ENCODE data around the gene PTGIR.

The PTGIR gene

DNA sequence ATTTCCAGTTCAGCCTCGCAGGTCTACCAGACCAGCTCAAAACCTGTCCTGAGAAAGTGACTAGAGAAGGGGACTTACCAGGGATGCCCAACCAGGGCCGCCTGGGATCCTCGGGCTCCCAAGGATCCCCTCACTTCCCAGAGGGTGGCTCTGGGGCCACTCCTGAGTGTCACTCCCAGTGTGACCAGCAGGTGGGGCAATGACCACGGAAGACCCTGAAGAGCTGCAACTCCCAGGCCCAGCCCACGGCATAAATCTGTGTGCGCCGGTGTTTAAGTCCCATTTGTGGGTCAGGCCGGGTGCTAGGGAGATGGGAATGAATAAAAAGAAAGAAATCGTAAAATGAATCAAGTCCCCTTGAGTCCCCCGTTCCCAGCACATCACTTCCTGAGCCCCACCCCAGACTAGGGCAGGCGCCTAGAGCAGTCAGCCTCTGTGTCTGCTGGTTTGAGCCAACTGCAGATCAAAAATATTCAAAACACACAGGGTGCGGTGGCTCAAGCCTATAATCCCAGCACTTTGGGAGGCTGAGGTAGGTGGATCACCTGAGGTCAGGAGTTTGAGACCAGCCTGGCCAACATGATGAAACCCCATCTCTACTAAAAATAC, 10.7 kb downstream of the PTGIR start:
- DNase-seq (ENCODE audit: low spot score), result peak; percentile 85

DNA sequence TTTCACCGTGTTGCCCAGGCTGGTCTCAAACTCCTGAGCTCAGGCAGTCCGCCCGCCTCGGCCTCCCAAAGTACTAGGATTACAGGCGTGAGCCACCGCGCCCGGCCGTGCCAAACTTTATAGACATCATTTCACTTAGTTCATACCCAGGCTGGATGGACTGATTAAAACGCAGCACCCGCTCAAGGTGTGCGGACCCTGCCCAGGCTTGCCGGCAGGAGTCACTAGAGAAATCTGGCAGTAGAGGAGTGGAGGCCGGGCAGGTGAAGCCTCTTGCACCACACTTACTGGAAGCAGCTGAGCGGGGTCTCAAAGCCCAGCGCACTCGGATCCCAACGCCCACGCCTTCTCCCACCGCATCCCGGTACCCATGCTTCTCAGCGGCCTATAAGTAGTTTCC, 11.4 kb downstream of the PTGIR start:
- no peak for DNase-seq (ENCODE audit: low spot score)

DNA sequence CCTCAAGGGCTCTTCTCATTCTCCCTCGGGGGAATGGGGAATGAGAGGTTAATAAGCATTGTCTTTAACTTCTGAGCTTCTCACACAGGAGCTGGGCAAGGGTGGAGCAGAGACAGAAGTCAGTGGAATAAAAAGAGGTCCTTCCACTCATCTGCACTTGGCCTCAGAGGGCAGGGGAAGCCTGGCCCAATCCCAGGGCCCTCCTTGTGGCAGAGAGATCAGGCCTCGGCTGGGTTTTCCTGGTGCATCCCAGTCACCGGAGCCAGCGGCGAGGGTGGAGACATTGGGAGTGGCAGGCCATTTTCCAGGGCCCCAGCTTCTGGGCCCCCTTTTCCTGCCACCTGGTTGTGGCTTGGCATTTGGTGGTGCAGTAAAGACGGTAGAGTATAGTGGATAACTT, 13.1 kb downstream of the PTGIR start:
- DNase-seq (ENCODE audit: low spot score), result no peak

DNA sequence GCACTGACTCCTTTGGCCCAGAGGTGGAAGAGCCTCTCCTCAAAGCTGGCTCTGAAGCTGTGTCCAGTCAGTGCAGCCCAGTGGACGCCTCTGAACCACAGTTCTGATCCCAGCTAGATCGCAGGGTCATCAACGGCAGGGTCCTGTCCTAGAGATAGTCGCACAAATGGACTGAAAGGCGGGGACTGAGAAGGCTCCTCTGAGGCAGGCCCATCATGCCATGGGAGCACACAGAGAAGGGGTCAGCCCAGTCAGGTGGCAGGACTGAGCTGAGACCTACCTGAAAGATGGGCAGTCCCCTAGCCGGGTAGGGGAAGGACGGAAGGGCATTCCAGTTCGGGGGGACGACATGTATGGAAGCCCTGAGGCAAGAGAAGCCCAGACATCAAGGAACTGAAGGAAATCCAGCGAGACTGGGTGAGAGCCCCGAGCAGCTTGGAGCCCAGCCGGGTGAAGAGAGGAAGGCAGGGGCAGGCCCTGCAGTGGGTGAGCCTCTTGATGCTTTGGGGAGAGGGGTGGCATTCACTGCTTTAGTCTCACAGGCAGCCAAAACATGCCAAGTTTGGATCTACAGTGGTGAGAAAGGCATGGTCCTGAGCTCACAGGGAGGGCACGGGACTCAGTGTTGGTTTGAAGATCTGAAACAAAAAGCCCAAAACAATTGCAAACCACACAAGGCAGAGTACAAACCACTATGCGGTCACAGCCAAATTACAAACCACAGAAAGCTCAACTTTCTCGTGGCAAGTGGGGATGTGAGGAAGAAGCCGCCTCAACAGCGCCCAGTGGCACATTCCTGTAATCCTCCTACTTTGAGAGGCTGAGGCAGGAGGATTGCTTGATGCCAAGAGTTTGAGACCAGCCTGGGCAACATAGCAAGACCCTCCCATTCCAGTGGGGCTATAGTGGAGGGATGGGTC, 13.8 kb downstream of the PTGIR start:
- DNase-seq (ENCODE audit: low spot score), result no peak

DNA sequence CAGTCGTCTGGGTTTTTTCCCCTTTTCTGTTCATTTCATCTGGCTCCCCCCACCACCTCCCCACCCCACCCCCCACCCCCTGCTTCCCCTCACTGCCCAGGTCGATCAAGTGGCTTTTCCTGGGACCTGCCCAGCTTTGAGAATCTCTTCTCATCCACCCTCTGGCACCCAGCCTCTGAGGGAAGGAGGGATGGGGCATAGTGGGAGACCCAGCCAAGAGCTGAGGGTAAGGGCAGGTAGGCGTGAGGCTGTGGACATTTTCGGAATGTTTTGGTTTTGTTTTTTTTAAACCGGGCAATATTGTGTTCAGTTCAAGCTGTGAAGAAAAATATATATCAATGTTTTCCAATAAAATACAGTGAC, 14.5 kb downstream of the PTGIR start:
- no peak for DNase-seq (ENCODE audit: low spot score)

DNA sequence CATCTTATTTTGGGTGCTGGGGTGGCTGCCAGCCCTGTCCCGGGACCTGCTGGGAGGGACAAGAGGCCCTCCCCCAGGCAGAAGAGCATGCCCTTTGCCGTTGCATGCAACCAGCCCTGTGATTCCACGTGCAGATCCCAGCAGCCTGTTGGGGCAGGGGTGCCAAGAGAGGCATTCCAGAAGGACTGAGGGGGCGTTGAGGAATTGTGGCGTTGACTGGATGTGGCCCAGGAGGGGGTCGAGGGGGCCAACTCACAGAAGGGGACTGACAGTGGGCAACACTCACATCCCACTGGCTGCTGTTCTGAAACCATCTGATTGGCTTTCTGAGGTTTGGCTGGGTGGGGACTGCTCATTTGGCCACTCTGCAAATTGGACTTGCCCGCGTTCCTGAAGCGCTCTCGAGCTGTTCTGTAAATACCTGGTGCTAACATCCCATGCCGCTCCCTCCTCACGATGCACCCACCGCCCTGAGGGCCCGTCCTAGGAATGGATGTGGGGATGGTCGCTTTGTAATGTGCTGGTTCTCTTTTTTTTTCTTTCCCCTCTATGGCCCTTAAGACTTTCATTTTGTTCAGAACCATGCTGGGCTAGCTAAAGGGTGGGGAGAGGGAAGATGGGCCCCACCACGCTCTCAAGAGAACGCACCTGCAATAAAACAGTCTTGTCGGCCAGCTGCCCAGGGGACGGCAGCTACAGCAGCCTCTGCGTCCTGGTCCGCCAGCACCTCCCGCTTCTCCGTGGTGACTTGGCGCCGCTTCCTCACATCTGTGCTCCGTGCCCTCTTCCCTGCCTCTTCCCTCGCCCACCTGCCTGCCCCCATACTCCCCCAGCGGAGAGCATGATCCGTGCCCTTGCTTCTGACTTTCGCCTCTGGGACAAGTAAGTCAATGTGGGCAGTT, 15.1 kb downstream of the PTGIR start:
- DNase-seq (ENCODE audit: low spot score), result no peak

DNA sequence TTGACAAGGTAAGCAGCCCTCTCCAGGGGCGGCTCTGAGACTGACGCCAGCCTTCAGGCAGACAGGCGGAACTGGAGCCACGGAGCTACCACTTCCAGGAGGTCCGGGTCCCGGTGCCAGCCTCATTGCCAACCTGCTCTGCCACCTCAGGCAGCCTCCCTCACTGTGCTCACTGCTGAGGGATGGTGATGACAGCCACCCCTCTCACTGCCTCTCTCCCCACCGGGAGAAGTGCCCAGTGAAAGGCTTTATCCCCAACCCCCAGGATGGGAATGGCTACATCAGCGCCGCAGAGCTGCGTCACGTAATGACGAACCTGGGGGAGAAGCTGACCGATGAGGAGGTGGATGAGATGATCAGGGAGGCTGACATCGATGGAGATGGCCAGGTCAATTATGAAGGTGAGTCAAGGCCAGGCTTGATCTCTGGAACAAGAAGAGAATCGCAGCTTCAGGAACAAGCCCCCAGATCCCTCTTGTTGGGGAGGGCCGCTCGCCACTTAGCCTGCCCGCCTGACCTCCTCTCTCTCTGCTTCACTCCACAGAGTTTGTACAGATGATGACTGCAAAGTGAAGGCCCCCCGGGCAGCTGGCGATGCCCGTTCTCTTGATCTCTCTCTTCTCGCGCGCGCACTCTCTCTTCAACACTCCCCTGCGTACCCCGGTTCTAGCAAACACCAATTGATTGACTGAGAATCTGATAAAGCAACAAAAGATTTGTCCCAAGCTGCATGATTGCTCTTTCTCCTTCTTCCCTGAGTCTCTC, 16.1 kb downstream of the PTGIR start:
- DNase-seq (ENCODE audit: low spot score), result no peak

DNA sequence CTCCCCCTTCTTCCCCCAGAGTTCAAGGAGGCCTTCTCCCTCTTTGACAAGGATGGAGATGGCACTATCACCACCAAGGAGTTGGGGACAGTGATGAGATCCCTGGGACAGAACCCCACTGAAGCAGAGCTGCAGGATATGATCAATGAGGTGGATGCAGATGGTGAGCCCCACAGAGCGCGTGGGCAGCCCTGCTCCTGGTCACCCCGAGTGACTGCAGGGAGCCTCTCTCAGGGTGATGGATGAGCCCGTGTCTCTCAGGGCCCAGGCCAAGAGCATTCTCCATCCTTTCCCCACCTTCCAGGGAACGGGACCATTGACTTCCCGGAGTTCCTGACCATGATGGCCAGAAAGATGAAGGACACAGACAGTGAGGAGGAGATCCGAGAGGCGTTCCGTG, 16.7 kb downstream of the PTGIR start:
- no peak for DNase-seq (ENCODE audit: low spot score)

DNA sequence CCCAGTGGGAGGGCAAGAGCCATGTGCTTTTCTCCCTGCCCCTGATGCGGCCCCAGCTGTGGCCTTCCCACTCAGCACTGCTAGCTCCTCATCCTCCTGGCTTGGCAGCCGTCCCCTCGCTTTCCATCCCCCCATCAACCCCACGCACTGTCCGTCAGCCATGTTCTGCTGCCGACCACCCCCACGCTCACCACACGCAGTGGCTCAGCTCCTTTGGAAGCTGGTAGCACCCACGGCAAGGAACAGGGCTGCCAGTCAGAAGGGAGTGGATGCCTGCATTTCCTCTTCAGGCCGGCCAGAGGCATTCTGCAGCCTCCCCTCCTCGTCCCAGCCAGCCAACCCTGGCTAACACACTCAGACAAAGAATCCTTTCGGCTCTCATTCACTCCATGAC, 17.4 kb downstream of the PTGIR start:
- no peak for DNase-seq (ENCODE audit: low spot score)

DNA sequence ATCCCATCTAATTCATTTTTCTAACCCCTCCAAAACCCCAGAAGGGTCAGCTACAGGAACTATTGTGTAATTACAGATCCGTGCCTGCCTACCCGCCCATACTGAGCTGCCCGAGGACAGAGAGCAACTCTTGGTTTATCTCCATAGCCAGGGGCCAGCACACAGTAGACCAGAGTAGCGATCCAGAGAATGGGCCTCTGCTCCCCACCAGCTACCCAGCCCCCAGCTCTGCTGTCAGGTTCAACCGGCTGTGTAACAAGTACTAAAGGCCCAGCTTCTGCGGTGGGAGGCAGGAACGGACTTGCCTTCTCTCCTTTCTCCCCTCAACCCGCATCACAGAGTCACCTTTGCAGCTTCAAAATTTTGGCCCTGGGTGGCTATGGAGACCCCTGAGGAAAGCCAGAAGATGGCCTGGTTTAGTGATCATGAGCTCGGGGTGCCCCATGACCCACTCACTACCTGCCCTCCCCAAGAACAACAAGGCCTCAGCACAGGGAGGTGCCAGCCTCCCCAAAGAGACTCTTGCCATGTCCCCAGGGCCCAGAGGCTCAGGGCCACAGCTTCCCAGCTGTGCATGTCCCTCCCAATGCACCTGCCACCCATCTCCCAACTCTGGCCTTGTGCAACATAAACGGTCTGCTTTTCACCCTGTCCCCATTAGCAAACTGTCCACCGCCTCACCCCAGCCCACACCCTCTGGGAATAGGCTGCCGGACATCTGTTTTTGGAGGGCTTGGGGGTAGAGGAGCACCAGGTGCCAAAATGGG, 18.0 kb downstream of the PTGIR start:
- no peak for DNase-seq (ENCODE audit: low spot score)

DNA sequence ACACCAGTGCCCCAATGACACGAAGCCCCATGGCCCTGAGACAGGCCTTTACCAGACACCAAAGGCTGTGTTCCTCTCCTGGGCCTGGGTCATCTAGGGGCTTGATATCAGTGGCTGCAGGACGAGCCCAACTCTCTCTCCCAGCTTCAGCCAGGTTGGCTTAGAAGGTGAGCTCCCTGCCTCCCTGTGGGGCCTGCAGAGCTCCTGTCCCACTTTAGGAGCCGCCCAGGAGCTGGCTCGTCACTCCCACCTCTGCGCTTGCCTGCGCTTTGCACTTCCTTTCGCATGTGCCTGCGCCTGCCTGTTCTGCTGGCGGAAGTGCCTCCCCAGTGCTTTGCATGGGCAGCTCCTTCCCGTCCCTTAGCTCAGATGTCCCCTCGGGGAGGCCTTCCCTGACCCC, 18.9 kb downstream of the PTGIR start:
- no peak for DNase-seq (ENCODE audit: low spot score)

DNA sequence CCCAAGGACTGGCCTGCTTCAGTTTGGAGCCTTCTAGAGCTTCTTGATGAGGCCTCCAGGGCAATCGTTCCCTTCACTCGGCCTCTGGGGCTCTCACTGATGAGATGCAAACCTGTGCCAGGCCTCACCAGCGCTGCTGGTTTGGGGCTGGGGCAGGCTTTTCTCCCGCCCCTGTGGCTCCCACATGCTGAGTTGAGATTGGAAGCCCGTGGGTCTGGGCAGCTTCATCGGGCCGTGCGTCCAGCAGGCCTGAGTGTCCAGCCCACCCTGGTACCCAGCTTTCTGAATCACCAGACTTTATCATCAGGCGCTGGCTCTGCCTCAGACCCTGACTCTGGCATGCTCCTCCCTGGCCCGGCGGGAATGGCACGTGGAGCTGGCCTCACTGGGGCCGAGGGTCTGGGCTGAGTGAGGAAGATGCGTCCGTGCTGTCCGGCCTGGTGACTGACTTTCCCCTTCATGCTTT, 19.5 kb downstream of the PTGIR start:
- no peak for DNase-seq (ENCODE audit: low spot score)

DNA sequence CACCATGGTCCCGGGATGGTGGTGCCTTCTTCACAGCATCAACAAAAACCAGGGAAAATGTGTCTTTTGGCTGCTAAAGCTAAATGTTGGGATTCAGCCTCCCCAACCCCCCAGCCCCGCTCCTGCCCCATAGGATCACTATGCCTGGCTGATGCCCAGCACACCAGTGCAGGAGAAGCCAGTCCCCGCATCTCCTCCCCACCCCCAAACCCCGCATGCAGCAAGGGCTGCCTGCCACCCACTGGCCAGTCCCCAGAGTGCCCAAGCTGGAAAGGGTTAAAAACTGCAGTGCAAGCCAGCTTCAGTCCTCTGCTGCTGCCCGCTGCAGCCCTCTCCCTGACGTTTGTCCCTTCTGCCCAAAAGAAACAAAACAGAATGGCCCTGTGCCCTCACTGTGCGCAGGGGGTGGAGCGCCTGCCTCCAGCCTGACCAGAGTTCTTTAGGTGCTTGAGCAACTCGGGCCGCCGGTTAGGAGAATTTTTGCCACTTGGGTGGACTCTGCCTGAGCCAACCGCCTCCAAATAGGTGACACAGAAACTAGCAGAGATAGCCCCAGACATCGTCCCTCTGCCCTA, 20.0 kb downstream of the PTGIR start:
- no peak for DNase-seq (ENCODE audit: low spot score)

DNA sequence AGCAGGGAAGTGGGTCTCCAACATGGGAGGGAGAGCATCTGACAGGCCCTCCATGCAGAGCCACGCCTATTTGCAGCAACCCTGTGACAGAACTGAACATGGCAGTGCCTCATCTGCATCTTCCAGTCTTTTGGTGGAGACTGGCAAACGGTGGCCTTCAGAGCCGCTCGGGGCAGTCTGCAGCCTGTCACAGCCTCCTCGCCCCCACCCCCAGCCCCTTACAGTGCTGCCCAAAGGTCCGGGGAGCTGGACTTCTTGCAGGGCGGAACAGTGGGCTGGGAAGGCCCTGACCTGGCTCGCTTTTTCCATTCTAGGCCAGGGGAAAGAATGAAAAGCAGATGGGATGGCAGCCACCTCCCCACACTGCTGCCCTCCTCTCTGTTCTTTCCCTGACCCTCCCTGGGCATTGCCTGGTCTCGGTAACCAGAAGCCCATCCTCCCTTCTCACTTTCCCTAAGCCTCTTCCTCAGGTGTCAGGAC, 21.1 kb downstream of the PTGIR start:
- no peak for DNase-seq (ENCODE audit: low spot score)

DNA sequence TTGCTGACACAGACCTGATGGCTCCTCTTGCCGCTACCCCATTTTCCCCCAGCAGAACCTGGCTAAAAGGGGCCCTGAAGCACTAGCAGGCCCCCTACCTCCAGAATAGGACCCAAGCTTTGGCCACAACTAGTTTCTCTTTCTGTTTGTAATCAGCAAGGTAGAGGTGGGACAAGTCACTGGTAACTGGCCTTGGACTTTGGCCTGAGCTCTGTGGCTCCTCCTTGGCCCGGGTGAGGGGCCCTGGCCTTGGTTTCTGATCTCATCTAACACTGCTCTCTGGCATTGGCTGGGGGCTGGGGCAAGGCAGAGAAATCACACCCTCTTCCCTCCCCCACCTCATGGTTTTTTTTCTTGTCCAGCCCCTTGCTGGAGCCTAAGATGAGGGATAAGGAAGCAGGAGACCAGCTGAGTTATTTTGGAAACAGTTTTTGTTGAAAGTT, 21.7 kb downstream of the PTGIR start:
- DNase-seq (ENCODE audit: low spot score), result no peak

DNA sequence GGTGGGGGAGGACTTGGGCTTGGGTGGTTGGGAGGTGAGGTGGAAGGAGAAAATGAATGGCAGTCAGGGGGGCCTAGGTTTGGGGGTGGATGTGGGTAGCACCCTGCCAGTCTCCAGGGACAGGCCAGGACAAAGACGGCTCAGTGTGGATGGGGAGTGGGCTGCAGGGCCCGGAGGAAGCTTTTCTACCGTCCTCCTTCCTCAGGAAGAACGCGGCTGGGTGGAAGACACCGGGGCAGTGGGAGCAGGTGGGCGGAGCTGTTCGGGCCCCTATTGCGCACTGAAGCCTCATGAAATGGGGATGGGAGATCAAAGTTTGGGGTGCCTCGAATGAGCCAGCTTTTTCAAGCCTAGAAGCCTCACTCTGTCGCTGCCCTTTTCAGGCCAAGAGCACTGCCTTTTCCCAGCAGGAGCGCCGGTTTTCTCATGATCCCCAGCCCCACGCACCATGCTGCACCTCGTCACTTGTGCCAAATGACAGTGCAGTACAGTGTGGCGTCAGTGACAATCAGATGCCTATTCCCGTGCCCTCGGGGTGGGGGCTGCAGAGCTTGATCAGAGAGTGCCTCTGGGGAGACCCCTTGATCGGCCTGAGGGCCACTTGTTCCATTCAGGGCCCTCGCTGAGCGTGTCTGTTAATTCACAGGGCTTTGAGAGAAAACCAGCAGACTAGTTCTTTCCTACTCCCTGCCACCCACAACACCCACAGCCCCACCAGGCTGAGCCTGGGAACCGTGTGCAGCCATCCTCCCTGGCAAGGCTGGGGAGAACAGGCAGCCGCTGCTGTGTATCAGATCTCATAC, 22.3 kb downstream of the PTGIR start:
- no peak for DNase-seq (ENCODE audit: low spot score)

DNA sequence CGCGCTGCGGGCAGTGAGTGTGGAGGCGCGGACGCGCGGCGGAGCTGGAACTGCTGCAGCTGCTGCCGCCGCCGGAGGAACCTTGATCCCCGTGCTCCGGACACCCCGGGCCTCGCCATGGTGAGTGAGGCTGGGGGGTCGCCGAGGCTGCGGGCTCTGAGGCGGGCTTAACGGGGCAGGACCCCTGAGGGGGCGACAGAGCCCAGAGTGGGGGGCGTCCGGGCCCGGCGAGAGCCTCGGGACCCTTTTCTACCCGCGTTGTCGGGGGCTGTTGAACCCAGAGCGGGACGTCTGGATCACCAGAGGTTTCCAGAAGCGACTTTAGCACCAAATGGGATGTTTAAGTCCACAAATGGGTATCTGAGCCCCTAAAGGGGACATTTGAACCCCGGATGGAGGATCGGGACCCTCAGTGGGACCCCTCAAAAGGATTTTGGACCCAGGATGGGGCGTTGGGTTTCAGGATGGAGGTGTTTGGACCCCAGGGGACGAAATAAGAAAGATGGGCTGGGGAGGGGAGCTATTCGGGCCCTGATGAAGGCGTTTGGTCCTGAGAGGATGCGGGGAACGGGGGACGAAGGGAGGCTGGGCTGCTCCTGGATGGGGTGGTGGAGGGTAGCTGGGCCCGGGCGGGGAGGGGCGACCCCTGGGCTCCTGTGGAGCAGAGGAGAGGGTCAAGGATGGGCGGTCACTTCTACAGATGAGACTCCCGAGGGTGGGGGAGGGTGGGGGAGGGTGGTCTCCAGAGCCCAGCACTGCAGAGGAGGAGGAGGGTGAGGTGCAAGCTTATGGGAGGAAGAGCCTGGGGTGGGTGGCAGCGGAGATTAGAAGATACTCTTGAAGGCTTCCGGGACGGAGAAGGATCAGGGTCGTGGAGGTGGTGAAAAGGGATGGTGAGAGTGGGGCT, 23.3 kb downstream of the PTGIR start, which contains the start of gene CALM3:
TSS of gene CALM3 (plus strand) at position 13 of the 907 bp plus-strand sequence. CDS start at position 118, 105 bp downstream.
- no peak for DNase-seq (ENCODE audit: low spot score)
